Stomach (tissue), 4 donors: ENCODE measurements around the gene LRRC74B.

Experiments used
- CTCF ChIP-seq, 7 experiments: fragments of 450-650 bp in 4 of 7; fragments of 200-600 bp in 3 of 7; sonication (generic) in 3 of 7; IDR thresholded peaks; one replicate each; pipeline ENCODE4 v1.5.1; 2016 to 2019; ENCODE audit warnings: antibody characterized with exemption in 7 of 7, control low read depth in 2 of 7, mild to moderate bottlenecking in 1 of 7
- POLR2A ChIP-seq, 4 donors: fragments of 450-650 bp; IDR thresholded peaks; one replicate each; pipeline ENCODE4 v1.6.1; 2016; ENCODE audit warnings: antibody characterized with exemption in 4 of 4, control low read depth in 2 of 4, mild to moderate bottlenecking in 1 of 4, moderate library complexity in 1 of 4
- POLR2AphosphoS5 ChIP-seq, 3 donors: sonication (generic); formaldehyde crosslinking; IDR thresholded peaks; one replicate each; pipeline ENCODE4 v1.6.1; 2016; ENCODE audit warnings: antibody characterized with exemption in 3 of 3

DNA sequence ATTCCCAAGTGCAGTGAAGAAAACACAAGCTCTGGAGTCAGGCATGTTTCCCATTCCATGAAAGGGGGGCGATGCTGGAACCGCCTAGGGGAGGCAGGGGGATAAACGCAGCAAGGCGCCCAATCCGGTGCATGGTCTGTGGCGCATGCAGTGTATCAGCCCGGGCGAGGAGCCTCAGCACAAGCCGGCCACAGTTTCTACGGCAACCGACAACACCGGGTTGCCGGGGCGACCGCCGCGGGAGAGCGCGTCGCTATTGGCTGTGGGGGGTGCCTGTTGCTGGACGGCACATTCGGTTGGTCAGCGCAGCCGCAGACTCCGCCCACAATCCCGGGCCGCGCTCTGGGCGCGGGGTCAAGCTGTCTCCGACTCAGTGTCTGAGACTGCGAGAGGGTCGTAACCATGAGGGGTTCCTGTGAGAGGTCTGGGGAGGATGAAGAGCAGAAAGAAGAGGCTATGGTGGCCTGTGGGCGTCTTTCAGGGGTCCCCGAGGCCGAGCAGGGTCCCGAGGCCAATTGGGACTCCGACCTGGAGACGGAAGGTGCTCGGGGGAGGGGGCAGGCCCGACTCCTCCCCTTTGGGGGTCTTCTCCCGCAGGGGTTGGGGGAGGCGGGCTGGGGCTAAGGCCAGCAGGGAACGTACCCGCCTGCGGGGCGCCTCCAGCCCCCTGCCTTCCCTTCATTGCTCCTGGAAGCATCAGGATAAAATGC lies at the start of gene LRRC74B:
- TF ChIP-seq CTCF (IDR thresholded peaks at IDR 0.05) (no peak), POLR2AphosphoS5 (IDR thresholded peaks at IDR 0.05) (no peak), POLR2A (IDR thresholded peaks at IDR 0.05) (no peak)
